NOMO-1 treated with DMSO at 0.1 percent for 48 hours (cell line): ENCODE data around the gene WHRN.

Experiments used
- DNase-seq: peaks from one replicate; lab custom pipeline; 2025; ENCODE audit not compliant: unreplicated experiment; lab: John Stamatoyannopoulos, UW

Gene WHRN

DNA sequence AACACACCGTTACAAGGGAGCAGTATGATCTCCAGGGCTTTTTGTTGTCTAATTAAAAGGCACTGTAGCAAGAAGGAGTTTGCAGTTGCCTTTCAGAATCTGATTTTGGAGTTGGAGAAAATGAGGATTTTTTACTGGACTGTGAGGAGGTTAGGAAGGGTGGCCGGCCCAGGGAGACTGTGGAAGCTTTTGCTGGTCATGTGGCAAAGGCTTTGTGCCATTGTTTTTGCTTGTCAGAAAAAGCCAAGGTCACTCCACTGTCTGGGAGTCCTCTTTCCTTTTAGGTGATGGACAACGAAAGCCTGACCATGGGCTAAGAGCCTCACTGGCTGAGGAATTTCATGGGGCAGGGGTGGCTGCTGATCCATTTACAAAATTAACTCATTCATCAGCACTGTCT lies 10.3 kb upstream of the WHRN start:
- no peak for DNase-seq

DNA sequence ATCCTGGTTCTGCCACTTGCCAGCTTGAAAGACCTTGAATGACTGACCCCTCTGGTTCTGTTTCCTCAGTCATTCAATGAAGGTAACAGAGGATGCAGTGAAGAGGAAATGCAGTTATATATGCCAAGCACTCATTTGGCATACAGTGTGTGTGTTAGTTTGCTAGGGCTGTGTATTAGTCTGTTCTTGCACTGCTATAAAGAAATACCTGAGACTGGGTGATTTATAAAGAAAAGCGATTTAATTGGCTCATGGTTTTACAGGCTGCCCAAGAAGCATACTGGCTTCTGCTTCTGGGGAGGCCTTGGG lies 8.6 kb upstream of the WHRN start:
- no peak for DNase-seq

DNA sequence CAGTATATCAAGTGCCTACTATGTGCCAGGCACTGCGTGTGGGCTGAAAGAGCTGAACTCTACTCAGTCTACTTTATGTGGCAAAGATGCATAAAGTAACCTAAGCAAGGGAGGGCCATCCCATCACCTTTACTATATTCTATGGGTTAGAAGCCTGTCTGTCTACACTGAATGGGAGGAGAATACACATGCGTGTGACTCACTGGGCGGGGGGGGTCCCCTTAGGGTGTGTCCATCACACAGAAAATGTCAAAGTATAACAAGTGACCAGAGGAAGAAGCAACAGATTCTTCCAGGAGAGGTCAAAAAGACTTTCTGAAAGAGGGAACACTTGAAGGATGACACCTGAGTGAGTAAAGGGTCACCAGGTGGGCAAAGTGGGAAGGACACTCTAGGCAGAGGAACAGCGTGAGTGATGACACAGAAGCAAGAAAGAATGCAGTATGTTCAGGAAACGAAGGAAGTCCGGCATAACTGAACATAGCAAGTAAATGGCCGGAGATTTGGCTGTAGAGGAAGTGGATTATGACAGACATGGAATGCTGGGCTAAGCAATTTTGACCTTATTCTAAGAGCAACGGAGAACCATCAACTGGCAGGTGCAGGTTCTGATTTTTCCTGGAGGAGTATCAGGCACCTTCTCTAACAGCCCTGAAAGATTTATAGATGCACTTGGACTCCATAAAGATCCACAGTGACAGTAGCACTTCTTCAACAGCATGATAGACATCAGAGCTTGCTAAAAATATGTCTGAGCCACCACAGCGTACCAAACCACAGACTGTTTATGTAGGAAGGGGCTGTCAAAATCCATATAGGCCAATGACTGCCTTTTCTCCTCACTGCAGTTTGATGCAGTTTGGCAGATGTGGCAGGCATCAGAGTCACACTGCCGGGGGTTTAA lies 8.0 kb upstream of the WHRN start:
- DNase-seq, result no peak

- DNase-seq, result no peak
These were observed 7.0 kb upstream of the WHRN start for GRCh38 chr9:114511978-114512874.

- peak; percentile 57 for DNase-seq
These were observed 2.5 kb upstream of the WHRN start for GRCh38 chr9:114507726-114508125.

- no peak for DNase-seq
These were observed 763 bp upstream of the WHRN start for GRCh38 chr9:114506082-114506390.

DNA sequence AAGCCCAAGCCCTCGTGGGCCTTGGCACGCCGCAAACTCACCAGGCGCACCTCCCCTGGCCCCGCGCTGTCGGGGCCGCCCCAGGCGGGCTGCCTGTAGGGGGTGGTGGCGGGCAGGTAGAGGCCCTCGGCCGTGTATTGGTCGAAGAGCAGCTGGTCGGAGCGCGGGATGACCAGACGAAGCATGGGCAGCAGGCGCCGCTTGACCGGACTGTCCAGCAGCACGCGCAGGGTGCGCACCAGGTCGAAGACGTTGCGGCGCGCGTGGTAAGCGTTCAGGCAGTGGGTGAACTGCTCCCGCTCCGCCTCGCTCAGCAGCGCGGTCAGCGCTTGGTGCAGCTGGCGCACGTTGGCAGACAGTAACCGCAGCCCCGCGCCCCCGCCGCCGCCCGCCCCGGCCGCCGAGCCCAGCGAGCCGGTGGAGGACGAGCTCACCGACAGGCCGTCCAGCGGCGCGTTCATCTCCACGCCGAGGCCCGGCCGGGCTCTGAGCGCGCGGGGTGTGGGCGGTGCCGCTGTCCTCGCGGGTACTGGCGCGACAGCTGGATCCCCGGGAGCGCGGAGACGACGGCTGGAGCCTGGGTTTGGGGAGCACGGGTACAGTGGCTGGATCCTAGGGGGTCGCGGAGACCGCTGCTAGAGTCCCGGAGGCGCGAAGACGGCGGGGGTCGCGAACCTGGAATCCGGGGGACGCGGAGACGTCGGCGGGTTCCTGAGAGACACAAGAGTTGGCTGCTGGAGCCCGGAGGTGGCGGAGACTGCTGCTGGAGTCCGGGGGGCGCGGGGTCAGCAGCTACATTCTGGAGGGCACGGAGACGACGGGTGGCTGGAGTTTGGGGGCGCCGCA lies 709 bp downstream of the WHRN start:
- DNase-seq, result no peak

- DNase-seq, result no peak
These were observed 1.5 kb downstream of the WHRN start for GRCh38 chr9:114503522-114504340.

DNA sequence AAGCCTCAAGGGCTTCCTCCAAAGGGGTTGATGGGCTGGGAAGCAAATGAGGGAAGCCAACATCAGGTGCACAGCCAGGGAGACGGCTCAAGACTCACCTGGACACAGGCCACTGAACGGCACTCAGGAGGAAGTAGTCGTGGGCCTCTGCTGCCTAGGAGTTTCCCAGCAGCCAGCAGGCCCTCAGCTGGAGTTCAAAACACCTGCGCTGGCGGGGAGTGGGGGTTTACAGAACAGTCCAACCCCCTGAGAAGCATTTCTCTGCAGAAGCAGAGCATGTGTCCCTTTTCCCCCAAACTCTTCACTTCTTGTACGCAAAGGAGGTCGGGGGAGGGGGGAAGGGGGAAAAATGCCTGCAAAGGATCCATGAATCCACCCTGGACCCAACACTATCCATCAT lies 2.3 kb downstream of the WHRN start:
- no peak for DNase-seq

- DNase-seq, result no peak
These were observed 3.2 kb downstream of the WHRN start for GRCh38 chr9:114501796-114502682.

DNA sequence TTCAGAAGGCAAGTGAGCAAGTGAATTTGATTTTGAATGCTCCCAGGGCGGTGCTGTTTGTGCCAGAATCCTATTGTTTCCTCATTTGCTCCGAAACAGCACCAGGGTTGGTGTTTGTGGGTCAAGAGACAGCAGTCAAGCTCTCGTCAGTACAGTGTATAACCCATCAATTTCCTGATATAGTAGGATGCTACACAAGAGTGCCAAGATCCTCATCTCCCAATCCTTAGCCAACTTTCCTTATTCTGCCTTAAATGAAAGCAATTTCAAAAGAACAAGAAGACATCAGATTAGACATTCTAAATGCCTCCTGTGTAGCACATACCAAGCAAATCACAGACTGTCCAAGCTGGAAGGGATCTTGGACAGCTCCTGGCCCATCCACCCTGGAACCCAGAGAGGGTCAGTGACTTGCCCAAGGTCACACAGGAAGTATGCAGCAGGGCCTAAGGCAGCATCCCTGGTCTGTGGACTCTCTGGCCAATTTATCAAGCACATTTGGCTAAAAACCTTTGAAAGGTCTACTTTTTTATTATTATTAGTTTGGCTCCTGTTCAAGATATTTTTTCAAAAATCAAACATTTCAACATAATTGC lies 4.5 kb downstream of the WHRN start:
- no peak for DNase-seq

- no peak for DNase-seq
These were observed 5.2 kb downstream of the WHRN start for GRCh38 chr9:114499941-114500696.

DNA sequence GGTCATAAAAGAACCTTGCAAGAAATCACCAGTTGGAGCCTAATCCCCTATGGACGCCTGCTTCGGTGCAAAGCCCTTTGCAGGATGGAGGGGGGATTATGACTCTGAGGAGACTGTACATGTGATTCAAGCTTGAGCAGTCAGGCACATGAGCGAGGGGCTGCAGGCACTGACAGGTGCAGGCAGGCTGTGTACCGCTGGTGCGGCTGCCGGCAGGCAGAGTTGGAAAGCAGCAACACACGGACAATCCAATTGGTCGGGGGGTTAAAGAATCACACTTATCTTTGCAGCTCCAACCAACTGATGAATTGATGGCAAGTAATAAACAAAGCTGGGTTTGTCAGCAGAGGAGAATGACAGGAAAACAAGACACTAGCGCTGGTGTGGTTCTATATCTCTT lies 5.7 kb downstream of the WHRN start:
- no peak for DNase-seq

DNA sequence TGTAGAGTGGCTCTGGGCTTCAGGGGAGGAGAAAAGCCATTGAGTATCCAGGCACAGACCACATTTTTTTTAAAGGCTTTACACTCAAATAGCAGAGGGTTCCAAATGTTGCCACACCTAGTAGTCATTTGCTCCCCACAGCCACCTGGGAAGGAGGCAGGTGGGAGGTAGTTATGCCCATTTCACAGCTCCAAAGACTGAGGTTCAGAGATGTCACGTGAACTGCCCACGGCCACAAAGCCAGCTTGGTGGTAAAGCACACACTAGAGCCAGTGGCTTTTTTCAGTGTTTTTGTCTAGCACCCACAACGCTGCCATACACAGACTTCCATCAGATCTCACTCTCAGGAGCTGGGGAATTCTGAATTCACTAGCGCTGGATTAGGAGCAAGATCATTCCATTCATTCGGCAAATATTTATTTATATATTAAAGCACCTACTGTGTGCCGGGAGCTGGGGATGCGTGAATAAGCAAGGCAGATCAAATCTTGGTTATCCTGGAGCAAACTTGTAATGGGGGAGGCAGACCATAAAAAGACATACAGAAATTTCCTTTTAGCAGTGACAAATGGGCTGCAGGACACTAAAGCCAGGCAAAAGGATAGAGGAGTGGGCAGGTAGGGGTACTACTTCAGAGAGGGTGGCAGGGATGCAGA lies 7.4 kb downstream of the WHRN start:
- no peak for DNase-seq

- DNase-seq, result no peak
These were observed 8.0 kb downstream of the WHRN start for GRCh38 chr9:114497236-114497635.

- DNase-seq, result no peak
These were observed 9.3 kb downstream of the WHRN start for GRCh38 chr9:114496011-114496410.

DNA sequence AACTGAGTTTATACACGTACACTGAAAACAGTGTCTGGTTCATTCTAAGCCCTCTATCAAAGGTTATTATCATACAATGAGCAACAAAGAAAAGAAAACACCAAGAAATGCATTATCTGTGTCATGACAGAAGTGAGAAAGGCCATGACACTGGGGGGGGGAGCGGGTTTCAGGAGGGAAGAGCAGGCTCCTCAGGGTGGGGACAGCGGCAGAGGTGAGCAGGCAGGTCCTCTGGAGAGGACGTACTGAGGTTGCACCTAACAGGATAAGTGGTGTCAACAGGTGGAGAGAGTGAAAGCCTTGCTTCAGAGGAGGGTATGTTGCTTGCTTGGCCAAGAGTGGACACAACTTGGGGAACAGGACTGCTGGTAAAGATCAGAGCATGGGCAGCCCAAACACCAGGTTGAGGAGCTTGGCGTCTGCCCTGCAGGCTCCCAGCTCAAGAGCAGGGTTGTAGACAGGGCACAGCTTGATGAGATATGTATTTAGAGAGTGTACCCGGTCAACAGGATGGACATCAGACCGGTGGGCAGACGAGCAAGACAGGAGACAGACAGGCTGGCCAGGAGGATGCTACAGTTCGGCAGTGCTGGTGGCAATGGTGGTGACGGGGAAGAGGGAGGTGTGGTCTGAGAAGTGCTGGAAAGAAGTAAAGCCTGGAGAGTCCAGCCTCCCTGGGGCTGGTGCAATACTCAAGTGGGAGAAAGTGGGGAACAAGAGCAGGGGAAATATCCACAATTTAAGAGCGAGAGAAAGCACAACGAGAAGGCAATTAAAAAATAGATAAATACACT lies 10.3 kb downstream of the WHRN start:
- DNase-seq, result no peak
